HL-60/S4 (cell line): ENCODE measurements around the gene TBX1.

Experiments used
- in situ Hi-C: fragments of 300-500 bp; cut with MboI; formaldehyde crosslinking; loops from 2 replicates; pipeline ENCODE4 v1.14.3; 2022; ENCODE audit warnings: low sequenced_read_pairs

Gene TBX1

DNA sequence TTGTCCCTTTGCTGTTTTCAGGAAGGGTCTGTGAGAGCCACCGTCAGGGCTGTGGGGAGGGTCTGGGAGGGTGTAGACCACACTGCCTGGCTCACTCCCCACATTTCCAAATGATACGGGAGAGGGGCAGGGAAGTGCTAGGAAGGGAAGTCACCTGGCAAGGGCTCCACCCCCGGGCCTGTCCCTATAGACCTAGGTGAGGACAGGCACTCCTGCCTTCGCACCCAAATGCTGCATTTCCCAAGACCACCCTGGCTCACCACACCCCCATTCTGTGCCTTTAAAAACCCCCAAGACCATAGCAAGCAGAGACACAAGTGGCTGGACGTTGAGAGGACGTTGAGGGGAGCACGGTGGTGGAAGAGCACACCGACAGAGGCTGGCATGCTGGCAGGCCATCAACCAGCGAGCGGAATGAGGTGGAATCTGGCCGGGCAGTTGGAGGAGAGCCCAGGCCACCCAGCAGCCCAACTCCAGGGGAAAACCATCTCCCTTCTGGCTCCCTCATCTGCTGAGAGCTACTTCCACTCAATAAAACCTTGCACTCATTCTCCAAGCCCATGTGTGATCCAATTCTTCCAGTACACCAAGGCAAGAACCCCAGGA, 48.4 kb downstream of the TBX1 start:
- in situ Hi-C loops = loop anchor here (25.0 kb wide), 1 partner anchor 847 kb away; no protein-coding TSS in a partner anchor

DNA sequence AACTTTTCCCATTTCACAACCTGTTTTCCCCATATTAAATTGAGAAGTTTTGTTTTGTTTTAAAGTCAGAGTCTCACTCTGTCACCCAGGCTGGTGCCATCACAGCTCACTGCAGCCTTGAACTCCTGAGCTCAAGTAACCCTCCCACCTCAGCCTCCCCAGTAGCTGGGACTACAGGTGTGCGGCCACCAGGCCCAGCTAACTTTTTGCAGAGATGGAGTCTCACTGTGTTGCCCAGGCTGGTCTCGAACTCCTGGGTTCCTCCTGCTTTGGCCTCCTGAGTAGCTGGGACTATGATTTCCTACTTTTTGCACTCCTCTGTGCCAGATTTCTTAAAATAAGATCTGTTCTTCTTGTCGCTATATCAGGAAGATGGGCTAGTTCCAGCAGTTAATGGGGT, 49.2 kb downstream of the TBX1 start:
- in situ Hi-C loops = loop anchor here (25.0 kb wide), 1 partner anchor 847 kb away; no protein-coding TSS in a partner anchor

GRCh38 chr22:19810381-19811201, 50.0 kb downstream of the TBX1 start:
- in situ Hi-C loops = loop anchor here (25.0 kb wide), 1 partner anchor 848 kb away; no protein-coding TSS in a partner anchor

DNA sequence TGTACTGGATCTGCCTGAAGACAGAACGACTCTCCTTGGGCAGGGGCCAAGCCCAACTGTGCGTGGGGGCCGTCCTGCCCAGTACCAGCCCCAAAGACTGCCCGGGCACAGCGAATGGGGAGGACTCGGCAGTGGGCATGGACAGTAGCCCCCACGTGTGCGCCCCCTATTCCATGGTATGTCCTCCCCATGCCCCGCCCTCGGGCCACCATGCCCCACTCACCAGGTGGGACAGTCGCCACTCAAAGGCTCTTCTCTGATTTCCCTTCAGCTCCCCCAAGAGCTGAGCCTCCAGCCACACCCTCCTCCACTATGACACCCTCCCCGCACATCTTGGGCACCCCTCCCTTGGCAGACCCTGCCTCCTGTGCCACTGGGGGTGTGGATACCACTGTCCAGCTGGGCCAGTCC, 50.6 kb downstream of the TBX1 start:
- in situ Hi-C loops = loop anchor here (25.0 kb wide), 1 partner anchor 849 kb away; no protein-coding TSS in a partner anchor

GRCh38 chr22:19811811-19812771, 51.5 kb downstream of the TBX1 start:
- in situ Hi-C loops = loop anchor here (25.0 kb wide), 1 partner anchor 850 kb away; no protein-coding TSS in a partner anchor

- in situ Hi-C loops = loop anchor here (25.0 kb wide), 1 partner anchor 851 kb away; no protein-coding TSS in a partner anchor
These were observed 52.3 kb downstream of the TBX1 start for GRCh38 chr22:19812910-19813309.

- in situ Hi-C loops = loop anchor here (25.0 kb wide), 1 partner anchor 852 kb away; no protein-coding TSS in a partner anchor
These were observed 53.9 kb downstream of the TBX1 start for GRCh38 chr22:19814428-19814827.

GRCh38 chr22:19815093-19815822, 54.7 kb downstream of the TBX1 start:
- in situ Hi-C loops = loop anchor here (25.0 kb wide), 1 partner anchor 853 kb away; no protein-coding TSS in a partner anchor

DNA sequence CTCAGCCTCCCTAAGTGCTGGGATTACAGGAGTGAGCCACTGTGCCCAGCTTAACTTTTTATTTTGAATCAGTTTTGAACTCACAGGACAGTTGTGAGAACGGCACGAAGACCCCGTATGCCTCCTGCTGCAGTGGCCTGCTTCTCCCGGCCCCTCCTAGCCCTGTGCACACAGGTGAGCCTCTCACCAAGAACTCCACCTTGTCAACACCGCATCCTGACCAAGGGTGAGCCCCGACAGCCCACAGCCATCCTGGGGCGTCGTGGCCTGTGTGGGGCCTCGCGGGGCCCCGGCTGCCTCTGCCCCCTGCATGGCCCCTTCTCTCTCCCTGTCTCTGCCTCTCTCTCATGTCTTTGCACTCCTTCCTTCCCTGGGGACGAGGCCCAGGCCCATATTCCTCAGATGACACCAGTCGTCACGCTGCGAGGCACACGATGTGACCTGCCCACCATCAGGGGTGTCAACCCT, 55.3 kb downstream of the TBX1 start:
- in situ Hi-C loops = loop anchor here (25.0 kb wide), 1 partner anchor 854 kb away; no protein-coding TSS in a partner anchor

DNA sequence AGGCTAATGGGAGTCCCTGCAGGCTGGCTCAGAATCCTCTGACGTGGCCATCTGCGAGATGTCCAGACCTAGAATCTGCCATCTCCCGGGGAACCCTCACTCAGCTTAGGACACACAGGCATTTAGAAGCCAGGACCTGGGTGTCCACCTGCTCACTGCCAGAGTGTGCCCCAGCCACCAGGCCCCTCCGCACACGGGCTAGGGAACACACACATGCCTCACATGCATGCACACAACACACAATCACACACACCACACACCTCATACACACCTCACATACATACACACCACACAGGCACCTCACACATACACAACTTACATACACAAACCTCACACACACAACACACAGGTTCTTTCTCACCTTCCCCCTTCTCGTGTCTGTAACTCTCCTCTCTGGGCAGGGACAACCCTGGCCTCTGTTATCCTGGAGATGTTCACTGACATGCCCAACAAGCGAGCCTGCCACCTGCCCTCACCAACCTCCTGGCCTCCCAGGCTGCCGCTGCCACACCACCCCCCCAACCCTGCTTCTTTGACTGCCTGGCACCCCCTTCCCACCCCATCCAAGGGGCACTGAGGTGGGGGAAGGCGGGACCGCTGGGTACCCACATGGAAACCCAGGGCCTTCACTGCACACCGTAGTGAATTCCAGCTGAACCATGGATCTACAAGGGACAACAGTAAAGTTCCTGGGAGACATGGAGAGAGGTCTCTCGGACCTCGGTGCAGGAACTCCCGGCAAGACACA, 56.0 kb downstream of the TBX1 start:
- in situ Hi-C loops = loop anchor here (25.0 kb wide), 1 partner anchor 854 kb away; no protein-coding TSS in a partner anchor
